Esophagus squamous epithelium (tissue), 5 donors: ENCODE data around the gene RNF149. TPM values are rescaled to one million over a fixed set of nuclear protein-coding genes. Genes with fewer than 3 reads are reported as not detected.

Experiments used
- DNase-seq: peaks from one replicate; lab custom pipeline; 2025; lab: John Stamatoyannopoulos, UW
- H3K27ac ChIP-seq, 4 donors: fragments of 200-600 bp; sonication (generic); one replicate each; pipeline ENCODE4 v1.5.1; 2016 to 2019; ENCODE audit warnings: mild to moderate bottlenecking in 1 of 4
- H3K27me3 ChIP-seq, 4 donors: fragments of 200-600 bp; sonication (generic); 1 replicate in 3 of 4; 2 replicates in 1 of 4; pipeline versions ENCODE4 v1.5.1 to v1.6.0; 2017 to 2021; ENCODE audit warnings: antibody characterized with exemption in 1 of 4
- H3K36me3 ChIP-seq, 3 donors: fragments of 200-600 bp; sonication (generic); one replicate each; pipeline ENCODE4 v1.5.1; 2016 to 2019
- H3K4me1 ChIP-seq, 3 donors: fragments of 200-600 bp; sonication (generic); one replicate each; pipeline ENCODE4 v1.5.1; 2017 to 2019
- H3K4me3 ChIP-seq, 4 donors: fragments of 200-600 bp; sonication (generic); 1 replicate in 3 of 4; 2 replicates in 1 of 4; pipeline ENCODE4 v1.5.1; 2016 to 2019; ENCODE audit warnings: mild to moderate bottlenecking in 2 of 4, moderate library complexity in 1 of 4
- H3K9me3 ChIP-seq, 3 donors: fragments of 200-600 bp; sonication (generic); one replicate each; pipeline ENCODE4 v1.5.1; 2016 to 2019
- POLR2A ChIP-seq, 4 donors: fragments of 450-650 bp; IDR thresholded peaks; one replicate each; pipeline ENCODE4 v1.6.1; 2017; ENCODE audit warnings: antibody characterized with exemption in 4 of 4, mild to moderate bottlenecking in 4 of 4, moderate library complexity in 3 of 4
- WGBS, 2 donors: methylation state at CpG; one replicate each; pipeline ENCODE4 v1.1.5; 2018; 5-methylcytosine and 5-hydroxymethylcytosine counted together
- intact Hi-C: fragments of 100-400 bp; cut with DNase I; formaldehyde crosslinking; loops from one replicate; pipeline ENCODE4 v1.15.0; 2022
- total RNA-seq, 4 donors: library from RNA; depleted of rRNA; stranded (reverse); fragments of >200 nt; gene quantifications; one replicate each; pipeline ENCODE4 v1.1.0, GENCODE V29; 2016
- TF ChIP-seq, protein P1 (sequence below), 6 experiments: fragments of 450-650 bp in 4 of 6; fragments of 200-600 bp in 2 of 6; sonication (generic) in 2 of 6; IDR thresholded peaks; one replicate each; pipeline ENCODE4 v1.5.1; 2016 to 2019; ENCODE audit warnings: antibody characterized with exemption in 6 of 6, mild to moderate bottlenecking in 4 of 6, moderate library complexity in 4 of 6
- donor health status: DM: yes; HTN: yes; CAD: no.

Gene RNF149
- total RNA-seq, 4 donors from 2014 or later = 80.3 to 117 (median 110) TPM

DNA sequence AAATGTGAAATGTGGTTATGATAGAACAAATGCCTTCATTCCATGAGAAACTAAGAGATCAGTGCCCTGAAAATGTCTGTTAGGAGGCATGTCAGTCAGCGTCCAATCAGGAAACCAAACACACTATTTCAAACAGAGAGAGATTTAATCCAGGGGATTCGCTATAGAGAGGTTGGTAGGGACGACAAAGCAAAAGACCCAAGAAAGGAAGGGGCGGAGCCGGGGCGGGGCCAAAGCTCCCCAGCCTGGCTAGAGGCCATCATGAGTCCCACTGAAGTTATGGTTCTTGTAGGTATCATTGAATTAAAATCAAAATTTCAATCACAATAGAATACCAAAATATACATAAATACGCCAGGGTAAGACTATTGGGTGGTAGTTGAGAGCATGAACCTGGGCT is 32.9 kb upstream of the RNF149 start:
- H3K27ac ChIP-seq = no peak overlapping the region
- no peaks in the 10 kb centered on the region for H3K9me3 ChIP-seq
- H3K27me3 ChIP-seq = no peaks in the 10 kb centered on the region
- no peak for TF ChIP-seq POLR2A (IDR thresholded peaks at IDR 0.05)
- TF ChIP-seq, protein P1, sequence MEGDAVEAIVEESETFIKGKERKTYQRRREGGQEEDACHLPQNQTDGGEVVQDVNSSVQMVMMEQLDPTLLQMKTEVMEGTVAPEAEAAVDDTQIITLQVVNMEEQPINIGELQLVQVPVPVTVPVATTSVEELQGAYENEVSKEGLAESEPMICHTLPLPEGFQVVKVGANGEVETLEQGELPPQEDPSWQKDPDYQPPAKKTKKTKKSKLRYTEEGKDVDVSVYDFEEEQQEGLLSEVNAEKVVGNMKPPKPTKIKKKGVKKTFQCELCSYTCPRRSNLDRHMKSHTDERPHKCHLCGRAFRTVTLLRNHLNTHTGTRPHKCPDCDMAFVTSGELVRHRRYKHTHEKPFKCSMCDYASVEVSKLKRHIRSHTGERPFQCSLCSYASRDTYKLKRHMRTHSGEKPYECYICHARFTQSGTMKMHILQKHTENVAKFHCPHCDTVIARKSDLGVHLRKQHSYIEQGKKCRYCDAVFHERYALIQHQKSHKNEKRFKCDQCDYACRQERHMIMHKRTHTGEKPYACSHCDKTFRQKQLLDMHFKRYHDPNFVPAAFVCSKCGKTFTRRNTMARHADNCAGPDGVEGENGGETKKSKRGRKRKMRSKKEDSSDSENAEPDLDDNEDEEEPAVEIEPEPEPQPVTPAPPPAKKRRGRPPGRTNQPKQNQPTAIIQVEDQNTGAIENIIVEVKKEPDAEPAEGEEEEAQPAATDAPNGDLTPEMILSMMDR (IDR thresholded peaks at IDR 0.05) = no peak
- peaks cover 0 to 22% (median 6%) of the 10 kb centered on the region in 3 donors for H3K4me1 ChIP-seq
- no peak for DNase-seq
- intact Hi-C loops = no loop called here
- 75 to 76% methylated on average over 7 of the region's 7 CpGs for WGBS, 2 donors
- no peak overlapping the region for H3K4me3 ChIP-seq
- no peaks in the 10 kb centered on the region for H3K36me3 ChIP-seq

DNA sequence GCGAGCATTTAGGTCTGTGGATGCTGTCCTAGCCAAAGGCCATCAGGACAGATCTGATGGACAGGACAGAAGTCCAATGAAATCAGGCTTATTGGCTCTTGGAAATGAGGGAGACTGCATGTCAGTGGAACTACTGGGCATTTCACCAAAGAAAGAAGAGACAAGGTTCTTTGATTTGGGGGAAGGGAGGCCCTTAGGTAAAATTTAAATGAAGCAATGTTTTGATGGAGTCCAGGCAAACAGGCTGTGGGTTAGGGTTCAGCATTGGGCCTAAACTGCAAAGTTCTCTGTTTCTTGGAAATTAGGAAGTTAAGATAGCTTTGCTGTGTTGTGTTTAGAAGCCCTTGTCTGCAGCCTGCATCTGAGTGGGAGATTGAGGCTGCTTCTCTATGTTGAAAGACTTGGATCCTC is 31.6 kb upstream of the RNF149 start:
- Histone ChIP-seq H3K9me3 (no peaks in the 10 kb centered on the region), H3K36me3 (no peaks in the 10 kb centered on the region), H3K4me1 (peaks cover 0 to 22% (median 6%) of the 10 kb centered on the region in 3 donors), H3K4me3 (no peak overlapping the region), H3K27ac (no peak overlapping the region), H3K27me3 (no peaks in the 10 kb centered on the region)
- no peak for DNase-seq
- TF ChIP-seq, protein P1 (IDR thresholded peaks at IDR 0.05) = no peak
- TF ChIP-seq POLR2A (IDR thresholded peaks at IDR 0.05) = no peak
- intact Hi-C loops = no loop called here
- 86 to 89% methylated on average over 1 of the region's 1 CpG for WGBS, 2 donors

DNA sequence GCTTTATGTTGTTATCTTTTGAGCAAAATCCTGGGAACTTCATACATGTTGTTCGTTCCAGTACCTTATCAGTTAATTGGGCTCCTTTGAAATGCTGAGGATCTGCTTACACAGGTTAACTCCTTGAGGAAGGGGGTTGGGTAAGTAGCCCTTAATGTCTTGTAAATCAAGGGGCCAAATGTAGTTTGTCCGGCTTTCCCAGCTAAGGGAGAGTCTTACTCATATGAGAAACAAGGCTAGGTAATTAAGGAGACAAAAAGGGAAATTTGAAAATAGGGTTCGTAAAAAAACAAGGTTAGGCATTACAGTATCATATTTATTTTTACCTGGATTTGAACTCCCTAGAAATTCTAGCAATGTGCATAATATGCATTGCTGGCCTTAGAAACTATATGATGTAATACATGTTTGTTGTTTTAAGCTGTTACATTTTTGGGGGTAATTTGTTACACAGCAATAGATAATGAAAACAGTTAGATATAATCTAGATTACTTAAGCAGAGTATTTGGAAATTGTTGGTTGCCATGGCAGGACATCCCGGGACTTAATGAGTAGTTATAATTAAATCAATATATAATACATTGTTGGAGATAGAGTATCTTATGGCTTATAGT is 30.9 kb upstream of the RNF149 start:
- 87 to 88% methylated on average over 4 of the region's 4 CpGs for WGBS, 2 donors
- TF ChIP-seq, protein P1 (IDR thresholded peaks at IDR 0.05) = no peak
- TF ChIP-seq POLR2A (IDR thresholded peaks at IDR 0.05) = no peak
- H3K4me1 ChIP-seq = peaks cover 0 to 22% (median 6%) of the 10 kb centered on the region in 3 donors
- H3K36me3 ChIP-seq = no peaks in the 10 kb centered on the region
- no peaks in the 10 kb centered on the region for H3K27me3 ChIP-seq
- H3K27ac ChIP-seq = no peak overlapping the region
- DNase-seq = no peak
- no peaks in the 10 kb centered on the region for H3K9me3 ChIP-seq
- intact Hi-C loops = no loop called here
- H3K4me3 ChIP-seq = no peak overlapping the region

DNA sequence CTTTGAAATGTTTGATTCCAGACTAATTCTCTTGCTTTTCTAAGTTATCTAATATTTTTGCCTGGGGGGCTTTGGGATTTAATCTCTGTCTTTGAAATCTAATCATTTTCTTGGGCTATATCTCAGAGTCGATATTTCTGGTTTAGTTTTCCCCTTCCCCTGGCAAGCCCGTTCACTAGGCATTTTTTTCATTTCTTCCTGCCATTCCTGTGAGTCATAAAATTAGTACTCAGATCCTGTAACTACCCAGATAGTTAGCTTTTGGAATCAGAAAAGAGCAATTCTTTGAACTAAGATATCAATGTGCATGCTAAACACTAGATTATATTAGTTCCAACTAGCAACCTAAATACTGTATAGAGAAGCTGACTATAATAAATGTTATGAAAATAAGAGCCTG is 29.4 kb upstream of the RNF149 start:
- H3K27me3 ChIP-seq = no peaks in the 10 kb centered on the region
- H3K27ac ChIP-seq = no peak overlapping the region
- intact Hi-C loops = no loop called here
- H3K4me1 ChIP-seq = peaks cover 0 to 22% (median 6%) of the 10 kb centered on the region in 3 donors
- H3K36me3 ChIP-seq = no peaks in the 10 kb centered on the region
- no peak for DNase-seq
- no peaks in the 10 kb centered on the region for H3K9me3 ChIP-seq
- no peak overlapping the region for H3K4me3 ChIP-seq
- WGBS, 2 donors = 23 to 28% methylated on average over 2 of the region's 2 CpGs
- TF ChIP-seq POLR2A (IDR thresholded peaks at IDR 0.05) = no peak
- TF ChIP-seq, protein P1 (IDR thresholded peaks at IDR 0.05) = no peak

DNA sequence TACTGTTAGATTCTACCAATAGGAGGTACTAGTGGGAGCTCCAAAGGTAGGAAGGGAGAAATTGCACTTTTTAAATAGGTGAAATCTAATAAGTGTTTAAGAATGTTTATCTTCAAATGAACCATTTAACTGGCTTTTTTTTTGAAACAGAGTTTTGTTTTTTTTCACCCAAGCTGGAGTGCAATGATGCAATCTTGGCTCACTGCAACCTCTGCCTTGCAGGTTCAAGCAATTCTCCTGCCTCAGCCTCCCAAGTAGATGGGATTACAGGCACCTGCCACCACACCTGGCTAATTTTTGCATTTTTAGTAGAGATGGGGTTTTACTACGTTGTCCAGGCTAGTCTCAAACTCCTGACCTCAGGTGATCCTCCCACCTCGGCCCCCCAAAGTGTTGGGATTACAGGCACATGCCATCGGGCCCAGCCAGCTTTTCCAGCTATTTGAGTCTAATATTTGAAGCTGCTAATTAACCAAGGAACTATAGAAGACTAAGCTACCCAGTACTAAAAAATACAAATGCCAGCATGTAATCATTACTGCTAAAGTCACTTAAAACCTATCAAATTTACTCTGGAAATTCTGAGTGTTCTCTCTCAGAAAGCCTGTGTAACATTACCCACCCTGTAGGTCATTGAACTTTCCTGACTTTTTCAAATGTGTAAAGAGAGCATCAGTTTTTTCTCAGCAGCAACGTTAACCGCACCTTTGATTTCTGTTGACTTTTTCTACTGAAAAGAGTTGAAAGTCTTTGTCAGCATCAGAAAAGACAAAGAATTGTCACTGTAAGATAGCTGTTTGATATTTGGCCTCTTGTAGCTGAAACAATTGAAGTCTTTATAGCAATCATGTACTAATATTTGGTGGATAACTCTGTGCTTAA is 24.6 kb upstream of the RNF149 start:
- H3K27me3 ChIP-seq = no peaks in the 10 kb centered on the region
- DNase-seq = no peak
- H3K9me3 ChIP-seq = no peaks in the 10 kb centered on the region
- H3K4me1 ChIP-seq = peaks cover 18 to 39% (median 29%) of the 10 kb centered on the region in 3 donors
- WGBS, 2 donors = 71 to 74% methylated on average over 5 of the region's 5 CpGs
- intact Hi-C loops = no loop called here
- H3K4me3 ChIP-seq = no peak overlapping the region
- no peak for TF ChIP-seq POLR2A (IDR thresholded peaks at IDR 0.05)
- TF ChIP-seq, protein P1 (IDR thresholded peaks at IDR 0.05) = no peak
- no peak overlapping the region for H3K27ac ChIP-seq
- no peaks in the 10 kb centered on the region for H3K36me3 ChIP-seq
